ENCODE measurements around the gene FASN.

DNA sequence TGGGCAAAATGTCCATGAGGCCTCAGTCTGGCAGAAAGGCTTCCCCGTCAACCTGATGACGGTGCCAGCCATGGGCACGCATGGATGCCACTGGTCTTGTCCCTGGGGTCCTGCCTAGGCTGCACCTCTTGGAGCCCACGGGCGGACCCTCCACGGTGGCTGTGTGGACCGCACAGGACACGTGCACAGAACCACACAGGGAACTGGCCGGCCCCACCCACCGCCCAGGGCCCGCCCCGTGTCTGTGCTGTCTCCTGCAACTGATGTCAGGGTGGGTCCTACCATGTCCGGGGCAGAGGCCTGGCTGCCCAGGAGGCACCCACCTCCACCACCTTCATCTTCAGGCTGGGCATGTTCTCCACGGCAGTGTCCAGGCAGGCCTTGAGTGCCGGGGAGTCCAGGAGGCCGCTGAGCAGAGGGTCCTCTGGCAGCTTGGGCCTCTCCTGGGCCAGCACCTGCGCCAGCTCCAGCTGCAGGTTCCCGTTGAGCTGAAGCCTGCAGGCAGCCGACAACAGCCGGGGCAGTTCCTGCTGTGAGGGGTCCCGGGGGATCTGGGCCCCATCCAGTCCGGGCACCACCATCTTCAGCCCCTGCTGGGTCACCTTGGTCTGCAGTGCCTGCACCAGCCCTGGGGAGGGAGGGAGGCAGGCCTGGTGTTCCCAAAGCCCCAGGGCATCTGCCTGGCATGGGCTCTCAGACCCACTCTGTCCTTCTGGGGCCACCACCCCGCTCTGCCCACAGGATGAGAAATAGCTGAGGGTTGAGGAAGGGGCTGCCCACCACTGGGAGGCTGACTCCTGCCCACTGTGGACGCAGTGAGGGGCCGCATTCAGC is 11.9 kb downstream of the FASN start:
- TF ChIP-seq EZH2 (IDR thresholded peaks at IDR 0.05) (no peak), FOXP2 (optimal IDR thresholded peaks at IDR 0.05; ENCODE audit: control extremely low read depth, extremely low read length, insufficient read depth) (no peak), POLR2AphosphoS5 (IDR thresholded peaks at IDR 0.05; ENCODE audit: borderline replicate concordance, low read depth, low read length) (no peak)
